CD4-positive, alpha-beta T cell treated with Interleukin-17A for 4 hours (primary cell): Measurements from ENCODE around the gene MARK4.
"Not testable (repeated sequence)": the region's sequence is repeated elsewhere in the genome, so short reads cannot be mapped to it uniquely, and the experiment has no call there.

Experiments
- DNase-seq: peaks from one replicate; pipeline ENCODE4 v3.0.0-alpha.2; 2020; ENCODE audit warnings: mixed read lengths

MARK4 gene

GRCh38 chr19:45244133-45244794 lies 6.8 kb upstream of the MARK4 start:
- no peak for DNase-seq

- DNase-seq = no peak
These were observed 5.7 kb upstream of the MARK4 start, which contains the start of gene EXOC3L2 for GRCh38 chr19:45245334-45245787. EXOC3L2 (minus strand) TSS chr19:45245407; CDS start chr19:45239045, 6,362 bp downstream.

GRCh38 chr19:45245826-45246225 lies 5.2 kb upstream of the MARK4 start:
- no peak for DNase-seq

- no peak for DNase-seq
These were observed 3.9 kb upstream of the MARK4 start for GRCh38 chr19:45247136-45247535.

- no peak for DNase-seq
These were observed 1.6 kb upstream of the MARK4 start for GRCh38 chr19:45249261-45250033.

- no peak for DNase-seq
These were observed 747 bp upstream of the MARK4 start for GRCh38 chr19:45250216-45250831.

GRCh38 chr19:45251452-45252354 lies 632 bp downstream of the MARK4 start:
- DNase-seq = peak; percentile 20

- peak; percentile 27 for DNase-seq
These were observed 2.4 kb downstream of the MARK4 start for GRCh38 chr19:45253396-45254027.

GRCh38 chr19:45254044-45254531 lies 3.0 kb downstream of the MARK4 start:
- DNase-seq = no peak

- no peak for DNase-seq
These were observed 4.6 kb downstream of the MARK4 start for GRCh38 chr19:45255611-45256157.

- no peak for DNase-seq
These were observed 5.8 kb downstream of the MARK4 start for GRCh38 chr19:45256836-45257235.

- DNase-seq = no peak
These were observed 7.8 kb downstream of the MARK4 start for GRCh38 chr19:45258862-45259261.

GRCh38 chr19:45262570-45262969 lies 11.5 kb downstream of the MARK4 start:
- DNase-seq = no peak

- DNase-seq = no peak
These were observed 11.9 kb downstream of the MARK4 start for GRCh38 chr19:45263013-45263412.

GRCh38 chr19:45264781-45265317 lies 13.8 kb downstream of the MARK4 start:
- no peak for DNase-seq

- no peak for DNase-seq
These were observed 14.3 kb downstream of the MARK4 start for GRCh38 chr19:45265375-45265774.

- no peak for DNase-seq
These were observed 16.2 kb downstream of the MARK4 start for GRCh38 chr19:45267296-45267695.

- not testable (repeated sequence) for DNase-seq
These were observed 18.9 kb downstream of the MARK4 start for GRCh38 chr19:45269939-45270338.

GRCh38 chr19:45271098-45271734 lies 20.1 kb downstream of the MARK4 start:
- DNase-seq = no peak

GRCh38 chr19:45271735-45272108 lies 20.7 kb downstream of the MARK4 start:
- DNase-seq = no peak

- no peak for DNase-seq
These were observed 22.4 kb downstream of the MARK4 start for GRCh38 chr19:45273521-45273855.
